GM13976 (cell line): ENCODE measurements around the gene SCRN1.
"Not testable (repeated sequence)": the region's sequence is repeated elsewhere in the genome, so short reads cannot be mapped to it uniquely, and the experiment has no call there.

Experiments
- DNase-seq: peaks from one replicate; pipeline ENCODE4 v3.0.0; 2012; ENCODE audit warnings: low spot score
- in situ Hi-C: fragments of 300-500 bp; cut with MboI; formaldehyde crosslinking; loops from one replicate; pipeline ENCODE4 v1.12.0; 2022; ENCODE audit warnings: low sequenced_read_pairs, mixed read lengths, inconsistent platforms; ENCODE audit not compliant: unreplicated experiment
- TF ChIP-seq, protein P1 (sequence below): IDR thresholded peaks from 2 replicates; pipeline ENCODE4 v1.5.1; 2012; ENCODE audit warnings: borderline replicate concordance, mild to moderate bottlenecking; ENCODE audit not compliant: insufficient read depth; ENCODE audit errors: extremely low read depth, missing control alignments, control extremely low read depth

SCRN1 gene

DNA sequence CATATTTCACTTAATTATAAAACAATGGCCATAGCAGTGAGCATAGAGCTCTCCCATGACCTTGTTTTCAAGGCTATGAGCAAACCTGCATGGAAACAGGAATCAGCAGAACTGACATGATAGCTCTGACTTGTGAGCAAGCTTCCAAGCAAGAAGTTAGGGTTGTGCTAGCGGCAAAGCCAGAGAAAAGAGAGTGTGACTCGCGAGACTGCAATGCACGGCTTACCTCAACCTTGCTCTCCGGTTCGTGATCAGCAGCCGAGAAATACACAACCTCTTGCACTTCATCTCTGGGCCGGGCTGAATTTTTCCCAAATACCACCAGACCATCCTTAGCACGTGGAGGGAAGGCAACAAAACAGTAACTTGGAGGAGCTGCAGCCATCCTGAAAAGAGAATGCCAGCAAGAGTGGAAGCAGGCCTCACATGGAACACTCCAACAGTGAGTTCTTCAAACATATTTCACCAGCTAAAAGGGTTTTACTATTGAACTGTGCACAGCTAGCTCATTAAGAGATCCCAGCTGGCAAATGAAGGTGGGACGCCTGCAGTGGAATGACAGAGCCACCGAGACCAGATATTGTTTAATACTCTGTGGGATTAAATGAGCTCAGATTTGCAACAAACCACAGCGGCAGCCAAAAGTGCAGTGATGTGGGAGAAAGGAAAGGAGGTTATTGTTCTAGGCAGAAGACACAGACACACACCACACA, 20.8 kb downstream of the SCRN1 start:
- DNase-seq, result no peak
- in situ Hi-C loops, result no loop called here

DNA sequence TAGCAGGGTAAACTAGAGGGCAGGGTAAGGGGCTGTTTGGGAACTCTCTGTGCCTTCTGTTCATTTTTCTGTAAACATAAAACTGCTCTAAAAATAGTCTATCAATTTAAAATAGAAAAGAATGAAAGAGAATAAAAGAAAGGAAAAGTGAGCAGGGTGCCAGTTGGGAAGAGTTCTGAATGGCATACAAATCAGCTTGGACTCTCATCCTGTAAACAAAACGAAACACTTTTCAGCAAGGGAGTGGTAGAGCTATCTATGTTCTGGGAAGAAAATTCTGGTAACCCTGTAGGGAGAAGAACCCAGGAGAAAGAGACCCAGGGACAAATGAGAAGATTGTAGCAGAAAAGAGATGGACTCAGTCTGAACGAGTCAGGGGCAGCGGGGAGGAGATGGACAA, 24.6 kb downstream of the SCRN1 start:
- TF ChIP-seq, protein P1, sequence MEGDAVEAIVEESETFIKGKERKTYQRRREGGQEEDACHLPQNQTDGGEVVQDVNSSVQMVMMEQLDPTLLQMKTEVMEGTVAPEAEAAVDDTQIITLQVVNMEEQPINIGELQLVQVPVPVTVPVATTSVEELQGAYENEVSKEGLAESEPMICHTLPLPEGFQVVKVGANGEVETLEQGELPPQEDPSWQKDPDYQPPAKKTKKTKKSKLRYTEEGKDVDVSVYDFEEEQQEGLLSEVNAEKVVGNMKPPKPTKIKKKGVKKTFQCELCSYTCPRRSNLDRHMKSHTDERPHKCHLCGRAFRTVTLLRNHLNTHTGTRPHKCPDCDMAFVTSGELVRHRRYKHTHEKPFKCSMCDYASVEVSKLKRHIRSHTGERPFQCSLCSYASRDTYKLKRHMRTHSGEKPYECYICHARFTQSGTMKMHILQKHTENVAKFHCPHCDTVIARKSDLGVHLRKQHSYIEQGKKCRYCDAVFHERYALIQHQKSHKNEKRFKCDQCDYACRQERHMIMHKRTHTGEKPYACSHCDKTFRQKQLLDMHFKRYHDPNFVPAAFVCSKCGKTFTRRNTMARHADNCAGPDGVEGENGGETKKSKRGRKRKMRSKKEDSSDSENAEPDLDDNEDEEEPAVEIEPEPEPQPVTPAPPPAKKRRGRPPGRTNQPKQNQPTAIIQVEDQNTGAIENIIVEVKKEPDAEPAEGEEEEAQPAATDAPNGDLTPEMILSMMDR, result no peak
- DNase-seq, result no peak
- in situ Hi-C loops, result no loop called here

More for the DNA sequence above, 20.8 kb downstream of the SCRN1 start:
- TF ChIP-seq, protein P1, result no peak

DNA sequence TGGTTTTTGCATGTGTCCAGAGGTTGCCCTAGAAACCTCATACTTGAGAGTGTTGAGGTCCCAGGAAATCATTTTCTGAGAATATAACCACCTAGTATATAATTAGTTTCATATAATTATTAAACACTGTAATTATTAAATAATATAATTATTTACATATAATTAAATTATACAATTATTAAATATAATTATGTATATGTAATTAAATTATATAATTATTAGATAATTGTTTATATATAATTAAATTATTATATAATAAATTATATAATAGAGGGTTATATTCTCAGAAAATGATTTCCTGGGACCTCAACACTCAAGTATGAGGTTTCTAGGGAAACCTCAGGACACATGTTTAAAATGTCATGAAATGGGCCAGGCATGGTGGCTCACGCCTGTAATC, 27.6 kb downstream of the SCRN1 start:
- DNase-seq, result no peak
- in situ Hi-C loops, result no loop called here
- TF ChIP-seq, protein P1, result no peak

DNA sequence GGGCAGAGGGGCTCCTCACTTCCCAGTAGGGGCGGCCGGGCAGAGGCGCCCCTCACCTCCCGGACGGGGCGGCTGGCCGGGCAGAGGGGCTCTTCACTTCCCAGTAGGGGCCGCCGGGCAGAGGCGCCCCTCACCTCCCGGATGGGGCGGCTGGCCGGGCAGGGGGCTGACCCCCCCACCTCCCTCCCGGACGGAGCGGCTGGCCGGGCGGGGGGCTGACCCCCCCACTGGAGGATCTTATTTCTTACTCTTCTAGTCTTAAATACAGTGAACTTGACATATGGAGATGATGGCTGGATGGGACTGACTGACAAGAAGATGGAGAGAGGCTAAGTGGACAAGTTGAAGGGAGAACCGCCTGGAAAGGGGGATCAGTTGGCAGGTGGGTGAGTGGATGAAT, 28.0 kb downstream of the SCRN1 start:
- in situ Hi-C loops, result not testable (repeated sequence)

DNA sequence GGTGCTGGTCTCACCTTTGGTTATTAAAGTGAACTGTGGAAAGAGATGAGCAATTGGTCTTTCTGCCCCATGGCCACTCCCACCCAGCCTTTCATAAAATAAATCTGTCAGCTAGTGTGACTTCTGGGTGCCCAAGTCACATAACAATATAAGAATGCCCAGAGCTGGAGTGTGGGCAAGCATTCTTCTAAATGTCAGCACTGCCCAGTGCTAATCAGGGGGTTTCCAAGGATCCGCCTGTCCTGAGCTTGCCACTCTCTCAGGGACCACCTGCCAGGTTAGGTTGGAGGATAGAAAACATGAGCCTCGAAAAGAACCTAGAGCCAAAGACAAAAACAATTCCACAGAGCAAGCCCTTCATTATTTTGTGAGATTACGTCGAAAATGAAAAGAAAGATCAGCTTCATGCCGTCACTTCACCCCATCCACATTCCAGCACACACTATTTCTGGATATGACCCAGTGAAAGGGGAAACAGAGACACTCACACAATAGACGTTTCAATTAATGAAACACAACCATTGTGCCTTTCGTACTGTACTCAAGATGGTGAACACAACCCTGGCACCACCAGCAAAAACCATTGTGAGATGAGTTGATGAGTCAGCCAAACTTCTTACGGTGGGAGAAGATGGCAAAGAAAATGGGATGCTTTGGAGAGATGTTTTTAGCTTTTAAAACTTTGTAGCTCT, 30.8 kb downstream of the SCRN1 start:
- in situ Hi-C loops, result no loop called here
- no peak for DNase-seq
- TF ChIP-seq, protein P1, result no peak

More for the DNA sequence above, 28.0 kb downstream of the SCRN1 start:
- DNase-seq, result not testable (repeated sequence)

DNA sequence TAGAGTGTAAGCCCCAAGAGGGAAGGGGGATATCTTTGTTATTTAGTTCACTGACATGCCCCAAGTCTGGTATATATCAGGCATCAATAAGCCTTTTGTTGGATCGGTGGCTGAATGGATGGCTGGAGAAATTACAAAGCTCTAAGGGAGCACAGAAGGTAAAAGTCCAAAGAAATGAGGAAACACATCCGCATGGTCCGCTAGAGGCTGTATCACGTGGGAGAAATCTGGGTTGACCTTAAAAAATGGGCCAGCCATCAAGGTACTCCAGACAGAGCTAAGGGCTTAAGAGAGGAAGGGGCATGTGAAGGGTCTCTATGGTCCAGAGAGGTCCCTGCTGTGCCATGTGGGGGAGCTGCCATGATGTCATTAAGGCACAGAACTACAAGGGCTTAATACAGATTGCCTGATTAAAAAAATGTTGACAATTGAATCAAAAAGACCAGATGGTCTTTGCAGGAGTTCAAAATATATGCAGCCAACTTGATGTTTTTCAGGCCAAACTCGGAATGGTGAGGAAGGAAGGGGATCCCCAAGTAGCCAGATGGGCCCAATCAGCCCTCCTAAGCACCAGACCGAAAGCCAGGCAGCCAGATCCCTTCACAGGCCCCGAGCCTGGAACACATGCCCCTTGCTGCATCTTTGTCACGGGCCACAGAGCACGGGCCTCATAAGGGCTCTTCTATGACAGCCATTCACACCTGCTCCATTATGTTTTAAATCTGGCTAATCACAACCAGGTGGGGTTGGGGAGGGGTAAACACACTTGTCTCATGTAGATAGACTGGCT, 31.9 kb downstream of the SCRN1 start:
- TF ChIP-seq, protein P1, result no peak
- no peak for DNase-seq
- in situ Hi-C loops, result no loop called here

DNA sequence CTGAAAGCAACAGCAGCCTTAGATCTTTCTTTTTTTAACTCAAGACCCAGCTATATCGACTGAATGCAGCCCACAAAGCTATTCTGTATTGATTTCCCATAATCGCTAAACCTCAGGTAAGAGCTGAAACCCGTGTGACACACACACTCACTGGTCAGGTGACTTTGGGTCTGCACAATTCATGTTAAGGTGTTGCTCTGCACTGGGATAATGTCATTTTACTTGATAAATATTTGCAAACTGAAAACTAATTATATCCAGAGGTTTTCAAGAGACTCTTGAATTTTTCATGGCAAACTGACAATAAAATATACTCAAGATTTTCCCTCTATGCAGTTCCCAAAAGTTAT, 33.1 kb downstream of the SCRN1 start:
- DNase-seq, result no peak
- in situ Hi-C loops, result no loop called here
- TF ChIP-seq, protein P1, result no peak
